K562 (cell line): ENCODE results near the gene VSTM2B. TPM values are rescaled to one million over a fixed set of nuclear protein-coding genes. Genes with fewer than 3 reads are reported as not detected.

ENCODE experiments used
- polyA plus RNA-seq, 8 experiments: library from polyadenylated mRNA; depleted of rRNA in 4 of 8; stranded (reverse) in 5 of 8; unstranded in 3 of 8; fragments of >200 nt; fragmentation: Nextera tagmentation in 2 of 8; fragmentation: Illumina TruSeq in 1 of 8; extraction: Ambion mirVana in 2 of 8; extraction: Trizol in 1 of 8; gene quantifications; 2 replicates each; pipeline versions ENCODE4 v1.2.1 to v1.2.3, GENCODE V29; 2011 to 2014; ENCODE audit warnings: inconsistent platforms in 1 of 8, missing spikeins in 1 of 8
- total RNA-seq, 7 experiments: library from RNA; depleted of rRNA in 6 of 7; stranded (reverse); fragments of >200 nt in 6 of 7; fragmentation: Illumina TruSeq in 2 of 7; extraction: Trizol in 2 of 7; gene quantifications; 2 replicates each; pipeline versions ENCODE4 v1.2.1 to v1.2.3, GENCODE V29; 2011 to 2021; ENCODE audit warnings: low replicate concordance in 1 of 7
- TF ChIP-seq, protein P1 (sequence below), 2 experiments: fragments of 450-650 bp in 1 of 2; sonication (generic) in 1 of 2; formaldehyde crosslinking in 1 of 2; IDR thresholded peaks; 2 replicates each; pipeline versions ENCODE4 v1.7.1 to v1.9.0; 2016 to 2022; ENCODE audit warnings: inconsistent platforms in 1 of 2, mild to moderate bottlenecking in 1 of 2, missing genetic modification reagents in 1 of 2
- TF ChIP-seq, protein P2 (sequence below), 2 experiments: fragments of 450-650 bp; conservative IDR thresholded peaks; 2 replicates each; pipeline ENCODE4 v1.6.1; 2017; ENCODE audit warnings: mild to moderate bottlenecking in 2 of 2, moderate library complexity in 2 of 2

Gene VSTM2B
- total and polyA plus RNA-seq, 9 of the 15 experiments (the other 6 are each of a cell fraction or from before 2014, with no cell fraction given): not detected

DNA sequence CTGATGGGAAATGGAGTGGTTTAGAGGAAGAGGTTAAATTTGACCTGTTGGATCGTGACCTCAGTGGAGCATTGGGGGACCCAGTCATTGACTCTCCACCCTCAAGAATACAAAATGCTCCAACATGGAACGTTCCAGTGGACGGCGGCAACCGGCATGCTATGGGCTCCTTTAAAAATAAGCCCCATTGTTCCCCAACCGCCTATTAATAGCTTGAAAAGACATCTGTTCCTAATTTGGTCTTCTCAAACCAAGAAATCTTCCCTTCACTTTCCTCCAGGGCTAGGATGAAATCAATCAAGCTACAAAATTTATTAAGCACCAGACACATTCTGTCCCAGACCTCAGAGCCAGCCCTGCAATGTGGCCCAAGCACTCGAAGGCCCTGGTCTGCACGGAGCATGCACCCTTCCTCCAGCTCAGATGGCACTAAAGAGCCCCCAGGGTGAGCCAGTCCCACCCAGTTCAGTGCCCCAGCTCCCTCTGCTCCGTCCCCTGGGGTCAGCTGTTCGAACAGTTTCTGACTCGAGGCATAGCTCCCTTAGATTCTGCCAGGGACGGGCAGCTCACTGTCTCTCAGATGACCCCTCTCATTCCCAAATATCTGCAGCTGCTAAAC is 22.5 kb upstream of the VSTM2B start (continued):
- TF ChIP-seq, protein P1, sequence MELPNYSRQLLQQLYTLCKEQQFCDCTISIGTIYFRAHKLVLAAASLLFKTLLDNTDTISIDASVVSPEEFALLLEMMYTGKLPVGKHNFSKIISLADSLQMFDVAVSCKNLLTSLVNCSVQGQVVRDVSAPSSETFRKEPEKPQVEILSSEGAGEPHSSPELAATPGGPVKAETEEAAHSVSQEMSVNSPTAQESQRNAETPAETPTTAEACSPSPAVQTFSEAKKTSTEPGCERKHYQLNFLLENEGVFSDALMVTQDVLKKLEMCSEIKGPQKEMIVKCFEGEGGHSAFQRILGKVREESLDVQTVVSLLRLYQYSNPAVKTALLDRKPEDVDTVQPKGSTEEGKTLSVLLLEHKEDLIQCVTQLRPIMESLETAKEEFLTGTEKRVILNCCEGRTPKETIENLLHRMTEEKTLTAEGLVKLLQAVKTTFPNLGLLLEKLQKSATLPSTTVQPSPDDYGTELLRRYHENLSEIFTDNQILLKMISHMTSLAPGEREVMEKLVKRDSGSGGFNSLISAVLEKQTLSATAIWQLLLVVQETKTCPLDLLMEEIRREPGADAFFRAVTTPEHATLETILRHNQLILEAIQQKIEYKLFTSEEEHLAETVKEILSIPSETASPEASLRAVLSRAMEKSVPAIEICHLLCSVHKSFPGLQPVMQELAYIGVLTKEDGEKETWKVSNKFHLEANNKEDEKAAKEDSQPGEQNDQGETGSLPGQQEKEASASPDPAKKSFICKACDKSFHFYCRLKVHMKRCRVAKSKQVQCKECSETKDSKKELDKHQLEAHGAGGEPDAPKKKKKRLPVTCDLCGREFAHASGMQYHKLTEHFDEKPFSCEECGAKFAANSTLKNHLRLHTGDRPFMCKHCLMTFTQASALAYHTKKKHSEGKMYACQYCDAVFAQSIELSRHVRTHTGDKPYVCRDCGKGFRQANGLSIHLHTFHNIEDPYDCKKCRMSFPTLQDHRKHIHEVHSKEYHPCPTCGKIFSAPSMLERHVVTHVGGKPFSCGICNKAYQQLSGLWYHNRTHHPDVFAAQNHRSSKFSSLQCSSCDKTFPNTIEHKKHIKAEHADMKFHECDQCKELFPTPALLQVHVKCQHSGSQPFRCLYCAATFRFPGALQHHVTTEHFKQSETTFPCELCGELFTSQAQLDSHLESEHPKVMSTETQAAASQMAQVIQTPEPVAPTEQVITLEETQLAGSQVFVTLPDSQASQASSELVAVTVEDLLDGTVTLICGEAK (IDR thresholded peaks at IDR 0.05): no peak
- TF ChIP-seq, protein P1 (CRISPR knock-in tag; IDR thresholded peaks at IDR 0.05): no peak
- TF ChIP-seq, protein P2, sequence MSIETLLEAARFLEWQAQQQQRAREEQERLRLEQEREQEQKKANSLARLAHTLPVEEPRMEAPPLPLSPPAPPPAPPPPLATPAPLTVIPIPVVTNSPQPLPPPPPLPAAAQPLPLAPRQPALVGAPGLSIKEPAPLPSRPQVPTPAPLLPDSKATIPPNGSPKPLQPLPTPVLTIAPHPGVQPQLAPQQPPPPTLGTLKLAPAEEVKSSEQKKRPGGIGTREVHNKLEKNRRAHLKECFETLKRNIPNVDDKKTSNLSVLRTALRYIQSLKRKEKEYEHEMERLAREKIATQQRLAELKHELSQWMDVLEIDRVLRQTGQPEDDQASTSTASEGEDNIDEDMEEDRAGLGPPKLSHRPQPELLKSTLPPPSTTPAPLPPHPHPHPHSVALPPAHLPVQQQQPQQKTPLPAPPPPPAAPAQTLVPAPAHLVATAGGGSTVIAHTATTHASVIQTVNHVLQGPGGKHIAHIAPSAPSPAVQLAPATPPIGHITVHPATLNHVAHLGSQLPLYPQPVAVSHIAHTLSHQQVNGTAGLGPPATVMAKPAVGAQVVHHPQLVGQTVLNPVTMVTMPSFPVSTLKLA (conservative IDR thresholded peaks at IDR 0.05): no peak
